ENCODE measurements around the gene PAIP2B.
"Not testable (repeated sequence)": the region's sequence is repeated elsewhere in the genome, so short reads cannot be mapped to it uniquely, and the experiment has no call there.

PAIP2B gene

GRCh38 chr2:71235930-71236587 lies 9.2 kb upstream of the PAIP2B start:
- POLR2A ChIA-PET = interaction anchor here (2.2 kb wide), 1 partner anchor 9 kb away, joined by 7 read pairs; the partner anchor contains the start of gene PAIP2B

GRCh38 chr2:71233072-71233471 lies 6.2 kb upstream of the PAIP2B start:
- H3K9me3 ChIP-seq (ENCODE audit: control insufficient read depth, insufficient read depth, low read depth, low read length); H3K4me1 ChIP-seq (ENCODE audit: control insufficient read depth, insufficient read depth, low read length); H3K4me3 ChIP-seq (ENCODE audit: low read depth, low read length); POLR2A ChIA-PET; H3K27ac ChIP-seq (ENCODE audit: extremely low read depth, low read depth, low read length); H3K36me3 ChIP-seq (ENCODE audit: control insufficient read depth in 2 of 2, insufficient read depth in 1 of 2, low read length in 2 of 2): not testable (repeated sequence)
- peak; percentile 86 for TF ChIP-seq SETDB1 (IDR thresholded peaks at IDR 0.05; ENCODE audit: insufficient read length, low read length)
- CTCF ChIA-PET = interaction anchor here (0.6 kb wide), 1 partner anchor 155 kb away, joined by 3 read pairs; no protein-coding TSS in a partner anchor

More at GRCh38 chr2:71235930-71236587, 9.2 kb upstream of the PAIP2B start:
- Histone ChIP-seq H3K4me1 (ENCODE audit: control insufficient read depth, insufficient read depth, low read length) (no peaks in the 10 kb centered on the region), H3K9me3 (ENCODE audit: control insufficient read depth, insufficient read depth, low read depth, low read length) (no peaks in the 10 kb centered on the region), H3K27ac (ENCODE audit: extremely low read depth, low read depth, low read length) (no peak overlapping the region), H3K36me3 (ENCODE audit: control insufficient read depth in 2 of 2, insufficient read depth in 1 of 2, low read length in 2 of 2) (no peaks in the 10 kb centered on the region), H3K4me3 (ENCODE audit: low read depth, low read length) (no peak overlapping the region)
- CTCF ChIA-PET = interaction anchor here (0.9 kb wide), 1 partner anchor 9 kb away, joined by 3 read pairs; the partner anchor contains the start of gene PAIP2B
- no peak for TF ChIP-seq ZNF121 (tag by site-specific recombination; IDR thresholded peaks at IDR 0.05)
- peak; percentile 85 for TF ChIP-seq ZIC2 (tag by site-specific recombination; IDR thresholded peaks at IDR 0.05)

DNA sequence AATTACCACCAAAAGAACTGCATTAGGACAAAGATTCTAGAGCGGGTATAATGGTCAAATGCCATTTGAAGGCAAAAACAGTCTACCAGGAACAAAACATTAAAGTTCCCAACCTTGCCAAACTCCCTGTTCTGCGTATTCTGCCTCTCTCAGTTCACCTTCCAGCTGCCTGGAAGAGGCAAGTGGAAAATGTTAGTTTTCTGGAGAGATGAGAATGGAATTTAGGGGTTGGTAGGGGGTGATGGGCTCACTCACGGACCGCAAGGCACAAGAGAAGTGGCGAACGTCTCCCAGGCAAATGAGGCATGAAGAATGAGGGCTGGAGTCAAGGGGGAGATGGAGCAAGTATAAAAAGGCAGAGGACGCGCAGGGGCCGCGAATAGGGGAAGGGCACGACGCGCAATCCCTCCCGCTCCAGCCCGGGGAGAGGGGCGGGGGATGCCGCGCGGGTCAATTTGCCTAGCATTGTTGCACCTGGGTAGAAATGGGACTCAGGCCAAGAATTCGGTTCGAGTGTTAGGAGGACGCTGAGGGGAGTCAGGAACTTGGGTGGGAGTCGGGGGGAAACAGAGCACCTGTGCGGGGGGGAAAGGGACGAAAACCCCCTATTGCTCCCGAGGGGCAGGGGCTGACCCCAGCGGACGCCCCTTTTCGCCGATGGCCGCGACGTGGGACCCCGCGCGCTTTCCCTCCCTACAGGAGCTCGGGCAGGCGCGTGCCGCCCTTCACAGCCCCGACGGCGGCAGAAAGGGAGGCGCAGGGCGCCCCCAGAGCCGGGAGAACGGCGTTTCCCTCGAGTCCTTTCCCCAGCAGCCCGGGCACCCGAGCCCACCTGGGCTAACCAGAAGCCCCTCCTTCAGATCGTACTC lies 573 bp downstream of the PAIP2B start:
- Histone ChIP-seq H3K27ac (ENCODE audit: extremely low read depth, low read depth, low read length) (peak overlapping the region; percentile 64), H3K4me1 (ENCODE audit: control insufficient read depth, insufficient read depth, low read length) (peaks cover 5% of the 10 kb centered on the region; the same call in 1 of the 2 replicates), H3K4me3 (ENCODE audit: low read depth, low read length) (peak overlapping the region; percentile 61), H3K9me3 (ENCODE audit: control insufficient read depth, insufficient read depth, low read depth, low read length) (no peaks in the 10 kb centered on the region), H3K36me3 (ENCODE audit: control insufficient read depth in 2 of 2, insufficient read depth in 1 of 2, low read length in 2 of 2) (peaks cover 0 to 3% of the 10 kb centered on the region in 2 experiments; a peak in 1 of 3 replicates)
- ChIA-PET CTCF (interaction anchor here (0.6 to 4.2 kb wide), 10 partner anchors 10 to 284 kb away, joined by 3 to 12 read pairs (median 4); no protein-coding TSS in a partner anchor), POLR2A (interaction anchor here (0.5 to 2.5 kb wide), 8 partner anchors 8 to 280 kb away, joined by 3 to 25 read pairs (median 5); partner anchors contain the start of gene ZNF638)
- no peak for TF ChIP-seq PRDM4 (tag by site-specific recombination; IDR thresholded peaks at IDR 0.05)
- peak; percentile 62; the same call in 1 of the 2 replicates for TF ChIP-seq ZBTB17 (tag by site-specific recombination; IDR thresholded peaks at IDR 0.05)
- TF ChIP-seq ZNF701 (tag by site-specific recombination; IDR thresholded peaks at IDR 0.05) = no peak
- TF ChIP-seq TRIM28 (IDR thresholded peaks at IDR 0.05; ENCODE audit: borderline replicate concordance, low read length) = no peak
- no peak for TF ChIP-seq ZNF350 (tag by site-specific recombination; IDR thresholded peaks at IDR 0.05)
- TF ChIP-seq ZNF391 (tag by site-specific recombination; IDR thresholded peaks at IDR 0.05; ENCODE audit: borderline replicate concordance, low read depth) = no peak; the same call in 1 of the 2 replicates
- TF ChIP-seq, protein P1, sequence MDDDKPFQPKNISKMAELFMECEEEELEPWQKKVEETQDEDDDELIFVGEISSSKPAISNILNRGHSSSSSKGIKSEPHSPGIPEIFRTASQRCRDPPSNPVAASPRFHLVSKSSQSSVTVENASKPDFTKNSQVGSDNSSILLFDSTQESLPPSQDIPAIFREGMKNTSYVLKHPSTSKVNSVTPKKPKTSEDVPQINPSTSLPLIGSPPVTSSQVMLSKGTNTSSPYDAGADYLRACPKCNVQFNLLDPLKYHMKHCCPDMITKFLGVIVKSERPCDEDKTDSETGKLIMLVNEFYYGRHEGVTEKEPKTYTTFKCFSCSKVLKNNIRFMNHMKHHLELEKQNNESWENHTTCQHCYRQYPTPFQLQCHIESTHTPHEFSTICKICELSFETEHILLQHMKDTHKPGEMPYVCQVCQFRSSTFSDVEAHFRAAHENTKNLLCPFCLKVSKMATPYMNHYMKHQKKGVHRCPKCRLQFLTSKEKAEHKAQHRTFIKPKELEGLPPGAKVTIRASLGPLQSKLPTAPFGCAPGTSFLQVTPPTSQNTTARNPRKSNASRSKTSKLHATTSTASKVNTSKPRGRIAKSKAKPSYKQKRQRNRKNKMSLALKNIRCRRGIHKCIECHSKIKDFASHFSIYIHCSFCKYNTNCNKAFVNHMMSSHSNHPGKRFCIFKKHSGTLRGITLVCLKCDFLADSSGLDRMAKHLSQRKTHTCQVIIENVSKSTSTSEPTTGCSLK (tag by site-specific recombination; IDR thresholded peaks at IDR 0.05) = no peak
- peak; percentile 66 for TF ChIP-seq ZNF600 (tag by site-specific recombination; IDR thresholded peaks at IDR 0.05)
- peak; percentile 58 for TF ChIP-seq SP2 (tag by site-specific recombination; IDR thresholded peaks at IDR 0.05)
- no peak for TF ChIP-seq ZNF560 (tag by site-specific recombination; IDR thresholded peaks at IDR 0.05; ENCODE audit: borderline replicate concordance)
- TF ChIP-seq, protein P2, sequence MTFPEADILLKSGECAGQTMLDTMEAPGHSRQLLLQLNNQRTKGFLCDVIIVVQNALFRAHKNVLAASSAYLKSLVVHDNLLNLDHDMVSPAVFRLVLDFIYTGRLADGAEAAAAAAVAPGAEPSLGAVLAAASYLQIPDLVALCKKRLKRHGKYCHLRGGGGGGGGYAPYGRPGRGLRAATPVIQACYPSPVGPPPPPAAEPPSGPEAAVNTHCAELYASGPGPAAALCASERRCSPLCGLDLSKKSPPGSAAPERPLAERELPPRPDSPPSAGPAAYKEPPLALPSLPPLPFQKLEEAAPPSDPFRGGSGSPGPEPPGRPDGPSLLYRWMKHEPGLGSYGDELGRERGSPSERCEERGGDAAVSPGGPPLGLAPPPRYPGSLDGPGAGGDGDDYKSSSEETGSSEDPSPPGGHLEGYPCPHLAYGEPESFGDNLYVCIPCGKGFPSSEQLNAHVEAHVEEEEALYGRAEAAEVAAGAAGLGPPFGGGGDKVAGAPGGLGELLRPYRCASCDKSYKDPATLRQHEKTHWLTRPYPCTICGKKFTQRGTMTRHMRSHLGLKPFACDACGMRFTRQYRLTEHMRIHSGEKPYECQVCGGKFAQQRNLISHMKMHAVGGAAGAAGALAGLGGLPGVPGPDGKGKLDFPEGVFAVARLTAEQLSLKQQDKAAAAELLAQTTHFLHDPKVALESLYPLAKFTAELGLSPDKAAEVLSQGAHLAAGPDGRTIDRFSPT (tag by site-specific recombination; IDR thresholded peaks at IDR 0.05) = no peak
- no peak for TF ChIP-seq KLF9 (tag by site-specific recombination; IDR thresholded peaks at IDR 0.05; ENCODE audit: low read depth)
- TF ChIP-seq, protein P3, sequence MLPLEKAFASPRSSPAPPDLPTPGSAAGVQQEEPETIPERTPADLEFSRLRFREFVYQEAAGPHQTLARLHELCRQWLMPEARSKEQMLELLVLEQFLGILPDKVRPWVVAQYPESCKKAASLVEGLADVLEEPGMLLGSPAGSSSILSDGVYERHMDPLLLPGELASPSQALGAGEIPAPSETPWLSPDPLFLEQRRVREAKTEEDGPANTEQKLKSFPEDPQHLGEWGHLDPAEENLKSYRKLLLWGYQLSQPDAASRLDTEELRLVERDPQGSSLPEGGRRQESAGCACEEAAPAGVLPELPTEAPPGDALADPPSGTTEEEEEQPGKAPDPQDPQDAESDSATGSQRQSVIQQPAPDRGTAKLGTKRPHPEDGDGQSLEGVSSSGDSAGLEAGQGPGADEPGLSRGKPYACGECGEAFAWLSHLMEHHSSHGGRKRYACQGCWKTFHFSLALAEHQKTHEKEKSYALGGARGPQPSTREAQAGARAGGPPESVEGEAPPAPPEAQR (tag by site-specific recombination; IDR thresholded peaks at IDR 0.05) = no peak
- TF ChIP-seq, protein P4, sequence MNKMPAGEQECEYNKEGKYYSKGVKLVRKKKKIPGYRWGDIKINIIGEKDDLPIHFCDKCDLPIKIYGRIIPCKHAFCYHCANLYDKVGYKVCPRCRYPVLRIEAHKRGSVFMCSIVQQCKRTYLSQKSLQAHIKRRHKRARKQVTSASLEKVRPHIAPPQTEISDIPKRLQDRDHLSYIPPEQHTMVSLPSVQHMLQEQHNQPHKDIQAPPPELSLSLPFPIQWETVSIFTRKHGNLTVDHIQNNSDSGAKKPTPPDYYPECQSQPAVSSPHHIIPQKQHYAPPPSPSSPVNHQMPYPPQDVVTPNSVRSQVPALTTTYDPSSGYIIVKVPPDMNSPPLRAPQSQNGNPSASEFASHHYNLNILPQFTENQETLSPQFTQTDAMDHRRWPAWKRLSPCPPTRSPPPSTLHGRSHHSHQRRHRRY (tag by site-specific recombination; IDR thresholded peaks at IDR 0.05) = no peak
- TF ChIP-seq ZNF785 (tag by site-specific recombination; IDR thresholded peaks at IDR 0.05) = no peak

All from HEK293 (cell line).